Fibroblast of mammary gland (primary cell): ENCODE measurements around the gene NPPC.
A peak's percentile ranks its signal among the peaks of the same experiment; 100 is the strongest.

ENCODE experiments used
- DNase-seq: peaks from one replicate; pipeline ENCODE4 v3.0.0-alpha.2; 2010; ENCODE audit warnings: low read depth
- H3K4me3 ChIP-seq: 2 replicates; pipeline ENCODE4 v1.5.1; 2011; ENCODE audit warnings: low read depth, mild to moderate bottlenecking, low read length, moderate library complexity; ENCODE audit not compliant: control insufficient read depth
- TF ChIP-seq, protein P1 (sequence below): conservative IDR thresholded peaks from 2 replicates; pipeline ENCODE4 v1.5.1; 2011; ENCODE audit warnings: low read depth, low read length, inconsistent platforms; ENCODE audit not compliant: control insufficient read depth, insufficient read depth

NPPC gene

DNA sequence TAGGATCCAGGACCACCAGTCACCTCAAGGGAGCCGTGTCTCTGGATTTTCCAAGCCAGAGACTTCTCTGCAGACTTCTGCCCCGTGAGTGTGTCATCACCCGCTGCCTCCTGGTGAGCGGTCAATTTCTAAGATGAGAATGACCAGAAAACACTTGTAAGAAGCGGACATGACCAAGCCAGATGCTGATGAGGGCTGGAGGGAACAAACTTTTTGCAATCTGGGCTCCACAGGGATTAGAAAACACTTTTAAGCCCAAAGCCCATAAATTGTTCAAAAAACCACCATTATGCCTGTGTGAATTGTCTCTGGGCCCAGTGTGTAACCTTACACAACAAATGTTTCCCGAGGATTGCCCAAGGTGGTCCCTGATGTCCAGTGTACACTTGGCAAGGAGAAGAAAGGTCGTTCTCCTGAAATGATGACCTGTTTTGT is 5.3 kb upstream of the NPPC start:
- TF ChIP-seq, protein P1, sequence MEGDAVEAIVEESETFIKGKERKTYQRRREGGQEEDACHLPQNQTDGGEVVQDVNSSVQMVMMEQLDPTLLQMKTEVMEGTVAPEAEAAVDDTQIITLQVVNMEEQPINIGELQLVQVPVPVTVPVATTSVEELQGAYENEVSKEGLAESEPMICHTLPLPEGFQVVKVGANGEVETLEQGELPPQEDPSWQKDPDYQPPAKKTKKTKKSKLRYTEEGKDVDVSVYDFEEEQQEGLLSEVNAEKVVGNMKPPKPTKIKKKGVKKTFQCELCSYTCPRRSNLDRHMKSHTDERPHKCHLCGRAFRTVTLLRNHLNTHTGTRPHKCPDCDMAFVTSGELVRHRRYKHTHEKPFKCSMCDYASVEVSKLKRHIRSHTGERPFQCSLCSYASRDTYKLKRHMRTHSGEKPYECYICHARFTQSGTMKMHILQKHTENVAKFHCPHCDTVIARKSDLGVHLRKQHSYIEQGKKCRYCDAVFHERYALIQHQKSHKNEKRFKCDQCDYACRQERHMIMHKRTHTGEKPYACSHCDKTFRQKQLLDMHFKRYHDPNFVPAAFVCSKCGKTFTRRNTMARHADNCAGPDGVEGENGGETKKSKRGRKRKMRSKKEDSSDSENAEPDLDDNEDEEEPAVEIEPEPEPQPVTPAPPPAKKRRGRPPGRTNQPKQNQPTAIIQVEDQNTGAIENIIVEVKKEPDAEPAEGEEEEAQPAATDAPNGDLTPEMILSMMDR, result no peak
- peak; percentile 78 for DNase-seq

DNA sequence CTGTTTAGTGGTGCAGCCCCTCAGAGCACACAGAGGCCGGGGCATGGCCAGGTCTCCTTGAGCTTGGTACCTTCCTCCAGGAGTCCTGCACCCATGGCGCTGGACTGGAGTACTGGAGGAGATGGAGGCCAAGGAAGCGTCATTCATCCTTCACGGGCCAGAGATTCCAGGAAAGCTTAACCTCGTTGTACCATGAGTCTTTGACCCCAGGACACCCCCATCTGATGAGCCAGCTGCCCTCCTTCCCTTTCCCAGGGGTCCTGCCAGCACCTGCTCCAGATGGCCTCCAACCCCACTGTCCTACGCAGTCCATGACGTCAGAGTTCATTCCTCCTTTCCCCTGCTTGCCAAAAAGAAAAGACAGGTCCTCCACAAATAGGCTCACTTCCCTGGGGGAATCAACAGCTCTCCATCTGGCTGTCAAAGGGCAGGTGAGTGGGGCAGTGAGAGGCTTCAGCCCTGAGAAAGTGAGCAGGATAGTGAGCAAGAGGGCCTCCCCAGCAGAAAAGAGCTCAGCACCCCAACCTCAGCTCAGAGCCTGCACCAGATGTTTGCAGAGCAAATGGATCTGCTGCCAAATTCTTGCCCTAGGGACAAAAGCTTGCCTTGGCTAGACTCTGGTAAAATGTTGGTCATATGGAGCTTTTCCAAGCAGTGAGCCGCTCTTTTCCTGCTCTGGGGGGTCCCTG is 4.5 kb upstream of the NPPC start:
- H3K4me3 ChIP-seq, result no peak overlapping the region
- TF ChIP-seq, protein P1, result no peak
- peak; percentile 84 for DNase-seq

More for the DNA sequence above, 5.3 kb upstream of the NPPC start:
- H3K4me3 ChIP-seq, result no peak overlapping the region

DNA sequence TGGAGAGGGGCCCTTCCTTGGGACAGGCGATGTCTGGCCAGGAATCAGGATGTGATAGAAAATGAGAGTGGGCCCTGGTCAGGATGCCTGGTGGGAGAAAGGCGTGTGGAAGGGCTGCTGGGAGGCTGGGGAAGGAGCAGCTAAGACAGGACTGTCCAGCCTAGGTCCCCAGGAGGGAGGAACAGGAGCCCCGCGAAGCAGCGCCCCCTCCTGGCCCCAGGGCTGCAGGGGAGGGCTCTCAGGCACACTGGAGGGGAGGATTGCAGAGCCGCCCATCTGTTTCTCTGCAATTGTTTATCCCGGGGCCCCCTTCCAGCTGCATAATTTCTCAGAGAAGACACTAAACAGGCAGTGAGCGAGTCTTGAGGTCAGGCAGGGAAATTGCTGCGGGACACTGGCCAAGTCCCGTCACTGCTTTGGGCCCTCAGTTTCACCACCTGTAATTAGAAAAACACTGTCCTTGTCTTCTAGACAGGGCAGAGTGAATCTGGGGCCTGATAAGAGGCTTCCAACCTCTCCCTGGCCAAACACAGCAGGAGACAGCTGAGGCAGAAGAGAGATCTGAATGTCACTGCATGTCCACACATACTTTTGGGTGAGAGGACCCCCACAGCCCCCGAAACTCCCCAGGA is 3.9 kb upstream of the NPPC start:
- H3K4me3 ChIP-seq, result no peak overlapping the region
- TF ChIP-seq, protein P1, result peak; percentile 37
- peak; percentile 35 for DNase-seq

DNA sequence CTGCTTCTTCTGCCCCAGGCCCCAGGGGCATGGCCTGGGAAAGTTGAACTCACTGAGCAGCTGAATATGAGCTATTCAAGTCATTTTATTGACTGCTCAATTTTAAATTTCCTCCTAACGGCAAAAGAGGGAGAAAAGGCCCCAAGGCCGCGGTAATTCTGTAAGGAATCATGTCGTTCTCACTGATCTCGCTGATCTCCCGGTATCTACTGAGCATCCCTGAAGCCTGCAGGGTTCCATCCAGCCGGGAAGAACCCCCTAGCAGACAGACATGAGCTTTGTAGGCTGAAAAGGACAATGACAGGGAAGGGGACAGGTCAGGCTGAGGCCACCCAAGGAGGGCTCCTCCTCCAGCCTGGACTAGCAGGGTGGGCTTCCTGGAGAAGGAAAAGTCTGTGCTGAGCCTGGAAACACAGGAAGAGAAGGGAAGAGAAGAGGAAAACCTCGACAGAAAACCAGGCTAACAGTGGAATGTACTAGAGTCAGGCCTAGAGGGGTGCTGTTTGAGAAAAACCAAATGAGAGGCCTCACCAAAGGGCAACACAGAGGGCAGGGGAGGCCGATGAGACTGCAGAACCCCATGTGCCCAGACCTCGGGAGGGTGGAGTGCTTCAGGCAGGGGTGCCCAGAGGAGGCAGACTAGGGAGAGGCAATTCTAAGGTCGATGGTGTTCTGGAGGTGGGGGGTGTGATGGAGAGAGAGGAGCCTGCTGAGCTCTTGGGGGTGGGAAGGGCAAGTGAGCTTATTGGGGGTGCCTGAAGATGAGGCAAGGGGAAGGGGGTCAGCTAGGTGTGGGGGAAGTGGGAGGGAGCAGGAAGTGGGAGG is 2.9 kb upstream of the NPPC start:
- TF ChIP-seq, protein P1, result no peak
- no peak overlapping the region for H3K4me3 ChIP-seq
- DNase-seq, result no peak

DNA sequence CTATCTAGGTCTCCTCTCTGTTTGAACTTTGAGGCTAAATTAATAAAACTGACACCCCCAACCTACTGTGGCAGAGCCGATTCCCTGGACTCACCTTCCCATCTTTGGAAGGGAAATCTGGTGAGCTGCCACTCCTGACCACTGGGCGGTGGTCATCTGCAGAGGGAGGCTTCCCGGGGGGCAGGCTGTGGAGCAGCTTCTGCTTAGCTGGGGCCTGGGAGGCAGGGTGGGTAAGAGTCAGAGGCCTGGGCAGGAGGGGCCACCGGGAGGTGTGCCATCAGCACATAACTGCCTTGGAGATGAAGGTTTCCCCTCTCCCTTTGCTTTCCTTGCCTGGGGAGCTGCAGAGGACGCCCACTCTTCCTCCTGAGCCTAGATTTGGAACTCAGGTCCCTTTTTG is 2.3 kb upstream of the NPPC start:
- DNase-seq, result no peak
- TF ChIP-seq, protein P1, result peak; percentile 5
- H3K4me3 ChIP-seq, result no peak overlapping the region

DNA sequence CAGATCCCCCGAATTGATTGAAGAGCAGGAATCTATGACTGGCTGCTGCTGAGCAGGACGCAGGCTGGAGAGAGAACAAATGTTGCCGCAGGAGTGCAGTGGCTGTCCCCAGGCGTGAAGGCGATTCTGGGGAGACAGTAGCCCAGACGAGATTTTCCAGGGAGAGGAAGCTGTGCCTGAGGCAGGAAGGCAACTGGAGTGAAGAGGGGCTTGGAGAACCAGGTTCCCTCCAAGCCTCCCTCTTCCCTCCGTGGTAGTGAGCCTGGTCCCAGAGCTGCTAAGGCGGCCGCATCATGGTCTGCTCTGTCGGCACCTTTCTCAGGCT is 1.3 kb upstream of the NPPC start:
- no peak overlapping the region for H3K4me3 ChIP-seq
- no peak for DNase-seq

More for the DNA sequence above, 1.3 kb upstream of the NPPC start:
- TF ChIP-seq, protein P1, result no peak
